AG08395 (cell line): ENCODE measurements around the gene WDR4.
"Not testable (repeated sequence)": the region's sequence is repeated elsewhere in the genome, so short reads cannot be mapped to it uniquely, and the experiment has no call there.

Experiments
- DNase-seq: peaks from one replicate; pipeline ENCODE4 v3.0.0; 2012; ENCODE audit warnings: mixed read lengths, low spot score

The WDR4 gene, protein sequence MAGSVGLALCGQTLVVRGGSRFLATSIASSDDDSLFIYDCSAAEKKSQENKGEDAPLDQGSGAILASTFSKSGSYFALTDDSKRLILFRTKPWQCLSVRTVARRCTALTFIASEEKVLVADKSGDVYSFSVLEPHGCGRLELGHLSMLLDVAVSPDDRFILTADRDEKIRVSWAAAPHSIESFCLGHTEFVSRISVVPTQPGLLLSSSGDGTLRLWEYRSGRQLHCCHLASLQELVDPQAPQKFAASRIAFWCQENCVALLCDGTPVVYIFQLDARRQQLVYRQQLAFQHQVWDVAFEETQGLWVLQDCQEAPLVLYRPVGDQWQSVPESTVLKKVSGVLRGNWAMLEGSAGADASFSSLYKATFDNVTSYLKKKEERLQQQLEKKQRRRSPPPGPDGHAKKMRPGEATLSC

DNA sequence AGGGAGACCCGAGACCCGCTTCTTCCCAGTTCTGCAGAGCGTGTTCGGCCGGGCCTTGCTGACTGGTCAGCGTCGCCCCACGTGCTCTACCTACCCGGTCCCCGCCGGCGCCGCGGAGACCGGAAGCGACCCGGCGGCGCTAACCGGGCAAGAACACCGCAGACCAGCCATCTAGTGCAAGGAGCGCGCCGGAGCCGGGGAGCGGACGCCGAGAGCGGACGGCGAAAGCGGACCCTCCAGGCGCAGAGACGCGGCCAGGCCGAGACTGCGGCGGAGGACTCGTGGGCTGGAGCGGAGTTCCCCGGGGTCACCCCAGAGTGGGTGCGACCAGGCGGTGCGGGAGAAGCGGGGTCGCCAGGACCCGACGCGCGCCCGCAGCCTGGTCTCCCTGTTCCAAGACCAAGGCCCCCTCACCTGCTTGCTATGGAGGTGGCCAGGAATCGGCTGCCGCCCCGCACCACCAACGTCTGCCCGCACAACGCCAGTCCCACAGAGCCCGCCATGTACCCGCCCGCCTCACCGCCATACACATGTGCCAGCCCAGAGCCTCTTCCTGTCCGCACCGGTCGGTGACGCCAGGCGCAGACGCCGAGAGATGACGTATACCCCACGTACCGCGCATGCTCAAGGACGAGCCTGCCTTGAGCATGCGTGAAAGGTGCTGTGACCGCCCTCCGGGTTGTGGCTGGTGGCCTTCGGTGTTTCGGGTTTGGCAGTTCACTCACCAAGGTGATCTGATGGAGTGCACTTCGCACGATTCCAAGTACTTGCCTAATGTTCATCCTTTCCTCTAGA lies at the start of gene WDR4:
Gene WDR4, minus strand, starts transcription at position 547 of the 795 bp plus-strand sequence. Its CDS starts 44 bp downstream, at position 503.
- peak; percentile 100 for DNase-seq

GRCh38 chr21:42927474-42928200 lies 48.3 kb upstream of the WDR4 start:
- not testable (repeated sequence) for DNase-seq

DNA sequence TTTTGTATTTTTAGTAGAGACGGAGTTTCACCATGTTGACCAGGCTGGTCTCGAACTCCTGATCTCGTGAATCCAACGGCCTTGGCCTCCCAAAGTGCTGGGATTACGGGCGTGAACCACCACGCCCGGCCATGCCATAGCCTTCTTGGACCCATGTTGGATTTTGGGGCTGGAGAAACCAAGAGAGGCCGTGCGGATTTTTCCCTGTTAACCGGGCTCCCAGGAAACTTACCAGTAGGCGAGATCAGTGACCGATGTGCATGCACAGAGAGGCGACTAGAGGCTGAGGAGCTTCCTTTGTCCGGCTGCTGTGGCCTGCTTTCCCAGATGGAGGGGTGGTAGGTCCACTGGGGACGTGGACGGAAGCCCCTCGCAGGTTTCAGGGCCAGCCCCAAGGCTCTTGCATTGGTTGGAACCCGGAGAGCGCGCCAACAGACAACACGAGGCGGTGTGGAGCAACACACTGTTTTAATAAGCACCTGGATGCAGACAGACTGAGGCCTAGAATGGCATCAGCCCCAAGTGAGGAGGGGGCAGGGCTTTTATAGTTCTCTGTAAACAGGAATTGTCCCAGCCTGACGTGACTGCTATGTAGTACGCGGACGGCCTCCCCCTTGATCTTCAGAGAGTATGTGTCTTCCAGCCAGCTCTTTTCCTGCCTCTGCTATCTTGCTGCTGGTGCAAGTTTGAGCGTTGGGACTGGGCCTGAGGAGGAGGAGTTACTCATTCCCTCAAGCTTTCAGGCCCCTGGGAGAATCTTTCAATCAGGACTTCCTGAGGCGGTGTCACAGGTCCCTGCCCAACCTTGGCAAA lies 46.0 kb upstream of the WDR4 start, which contains the start of gene ERVH48-1:
Gene ERVH48-1, minus strand, starts transcription at position 517 of the 813 bp plus-strand sequence. CDS start 6,624 bp downstream, outside the sequence.
- DNase-seq: no peak

GRCh38 chr21:42924433-42924751 lies 45.1 kb upstream of the WDR4 start:
- no peak for DNase-seq

DNA sequence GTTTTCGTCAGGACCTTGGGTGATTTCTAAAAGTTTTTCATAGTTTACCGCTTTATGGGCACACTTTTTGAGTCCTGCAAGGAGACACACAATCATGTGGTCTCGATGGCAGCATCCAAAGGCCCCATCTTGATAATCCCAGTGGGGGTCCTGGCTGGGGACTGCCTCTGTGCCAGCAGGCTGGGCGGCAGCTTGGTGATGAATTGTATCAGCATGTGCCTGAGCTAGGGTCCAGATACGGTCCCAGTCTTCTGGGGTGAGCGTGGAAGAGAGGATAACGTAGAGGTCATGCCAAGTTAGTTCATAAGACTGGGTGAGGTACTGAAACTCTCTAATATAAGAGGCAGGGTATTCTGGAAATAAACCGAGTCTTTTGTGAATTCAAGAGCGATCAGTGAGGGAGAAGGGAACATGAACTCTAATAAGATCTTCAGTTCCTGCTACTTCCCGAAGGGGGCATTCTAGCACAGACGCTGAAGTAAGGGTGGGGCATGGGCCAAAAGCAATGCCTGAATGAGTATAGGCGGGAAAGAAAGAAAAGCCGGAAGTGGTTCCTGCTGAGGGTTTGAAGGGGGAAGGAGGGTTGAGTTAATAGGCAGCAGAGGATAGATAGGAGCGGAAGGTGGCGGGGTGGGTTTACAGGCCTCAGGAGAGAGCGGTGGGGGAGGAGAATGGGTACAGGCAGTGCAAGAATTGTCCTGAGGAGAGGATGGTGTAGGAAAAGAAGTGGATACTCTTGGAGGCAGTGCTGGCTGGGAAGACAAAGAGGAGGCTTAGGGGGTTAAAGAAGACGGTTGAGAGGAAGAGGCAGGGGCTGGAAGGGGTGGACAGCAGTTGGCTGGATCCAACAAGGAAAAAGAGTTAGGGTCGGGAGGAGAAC lies 44.5 kb upstream of the WDR4 start:
- DNase-seq: peak; percentile 88

DNA sequence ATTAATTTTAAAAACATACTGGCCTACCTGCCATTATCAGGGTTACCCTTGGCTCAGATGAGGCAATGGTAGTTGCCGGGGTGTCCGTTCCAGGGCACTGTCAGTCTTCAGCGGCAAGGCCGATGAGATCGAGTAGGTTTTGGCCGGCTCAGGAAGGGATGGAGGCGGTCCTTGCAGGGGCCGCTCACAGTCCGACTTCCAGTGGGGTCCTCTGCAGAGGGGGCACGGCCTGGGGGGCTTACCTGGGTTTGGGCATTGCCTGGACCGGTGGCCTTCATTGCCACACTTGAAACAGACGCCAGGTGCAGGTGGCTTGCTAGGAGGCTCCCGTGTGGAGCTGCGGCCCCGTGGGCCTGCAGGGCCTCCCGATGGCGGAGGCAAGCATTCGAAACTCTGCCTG lies 43.6 kb upstream of the WDR4 start:
- no peak for DNase-seq

DNA sequence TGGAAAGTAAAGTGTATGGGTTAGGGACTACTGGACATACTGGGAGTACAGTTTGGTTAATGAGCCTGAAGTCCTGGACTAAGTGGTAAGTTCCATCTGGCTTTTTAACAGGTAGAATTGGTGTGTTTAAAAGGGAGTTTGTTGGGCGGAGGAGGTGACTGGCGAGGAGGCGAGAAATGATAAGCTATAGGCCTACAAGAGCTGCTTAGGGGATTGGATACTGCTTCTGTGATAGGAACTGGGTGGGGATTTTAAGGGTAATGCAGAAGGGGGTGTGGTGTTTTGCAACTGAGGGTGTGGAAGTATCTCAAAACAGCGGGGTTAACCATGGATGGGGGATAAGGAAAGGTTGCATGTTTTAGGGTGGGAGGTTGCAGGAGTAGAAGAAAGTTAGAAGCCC lies 42.6 kb upstream of the WDR4 start:
- no peak for DNase-seq

- no peak for DNase-seq
Observed at GRCh38 chr21:42918291-42918690, 39.0 kb upstream of the WDR4 start.

DNA sequence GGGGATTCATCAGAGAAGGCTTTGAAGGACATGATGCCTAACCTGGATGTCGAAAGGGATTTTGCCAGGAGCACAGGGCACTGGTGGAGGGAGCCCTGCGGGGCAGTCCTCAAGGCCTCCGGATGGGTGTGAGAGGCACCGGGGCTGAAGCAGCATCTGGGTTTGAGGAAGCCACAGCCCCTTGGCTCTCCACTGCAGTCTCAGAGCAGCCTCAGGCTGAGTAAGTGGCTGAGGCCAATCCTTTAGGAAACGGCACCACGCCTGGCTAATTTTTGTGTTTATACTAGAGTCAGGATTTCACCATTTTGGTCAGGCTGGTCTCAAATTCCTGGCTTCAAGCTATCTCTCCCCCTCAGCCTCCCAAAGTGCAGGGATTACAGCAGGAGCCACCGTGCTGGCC lies 34.1 kb upstream of the WDR4 start:
- DNase-seq: no peak

GRCh38 chr21:42911920-42912319 lies 32.6 kb upstream of the WDR4 start:
- DNase-seq: not testable (repeated sequence)

- not testable (repeated sequence) for DNase-seq
Observed at GRCh38 chr21:42908484-42908883, 29.1 kb upstream of the WDR4 start.

- DNase-seq: no peak
Observed at GRCh38 chr21:42906233-42906632, 26.9 kb upstream of the WDR4 start.

DNA sequence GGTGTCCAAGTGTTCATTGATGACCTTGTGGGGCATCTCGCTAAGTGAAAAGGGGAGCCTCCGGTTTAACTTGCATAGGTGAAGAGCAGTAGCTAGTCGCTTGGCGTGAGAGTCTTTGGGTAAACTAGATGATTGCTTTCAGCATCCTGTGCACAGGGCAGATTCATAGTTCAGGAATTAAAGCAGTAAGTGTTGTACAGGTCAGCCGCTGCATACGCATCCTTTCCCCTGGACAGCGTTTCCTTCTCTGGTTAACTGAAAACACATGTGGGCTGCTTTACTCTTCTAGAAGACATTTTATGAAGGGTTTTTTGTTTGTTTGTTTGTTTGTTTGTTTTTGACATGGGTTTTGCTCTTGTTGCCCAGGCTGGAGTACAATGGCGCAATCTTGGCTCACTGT lies 25.9 kb upstream of the WDR4 start:
- no peak for DNase-seq

DNA sequence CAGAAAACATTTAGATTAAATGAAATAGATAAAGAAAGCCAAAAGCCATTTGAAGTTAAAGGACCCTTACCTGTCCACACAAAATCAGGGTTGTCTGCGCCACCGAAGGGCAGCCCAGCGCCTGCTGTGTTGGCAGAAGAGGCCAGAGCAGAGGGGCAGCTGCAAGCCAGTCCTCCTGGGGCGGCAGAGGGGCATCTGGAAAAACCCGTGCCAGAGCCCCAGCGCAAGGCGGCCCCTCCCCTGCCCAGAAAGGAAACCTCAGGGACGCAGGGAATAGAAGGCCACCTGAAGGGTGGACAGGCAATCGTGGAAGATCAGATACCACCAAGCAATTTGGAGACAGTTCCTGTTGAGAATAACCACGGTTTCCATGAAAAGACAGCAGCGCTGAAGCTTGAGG lies 24.5 kb upstream of the WDR4 start:
- DNase-seq: no peak

DNA sequence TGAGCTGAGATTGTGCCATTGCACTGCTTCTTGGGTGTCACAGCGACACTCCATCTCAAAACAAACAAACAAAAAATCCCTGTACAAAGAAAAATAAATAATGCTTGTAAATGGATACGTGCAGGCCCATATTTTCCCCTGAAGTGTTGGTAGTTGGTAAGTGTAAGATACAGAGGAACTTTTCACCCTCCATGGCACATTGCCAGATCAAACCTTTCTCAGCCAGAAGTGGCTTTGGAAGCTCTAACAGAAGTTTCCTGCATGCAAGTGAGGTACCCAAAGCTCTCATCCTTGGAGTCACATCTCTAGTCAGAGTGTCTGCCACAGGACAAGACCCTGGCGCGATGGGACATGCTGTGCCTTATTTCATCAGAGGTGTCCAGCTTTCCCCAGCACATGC lies 21.1 kb upstream of the WDR4 start:
- DNase-seq: no peak

DNA sequence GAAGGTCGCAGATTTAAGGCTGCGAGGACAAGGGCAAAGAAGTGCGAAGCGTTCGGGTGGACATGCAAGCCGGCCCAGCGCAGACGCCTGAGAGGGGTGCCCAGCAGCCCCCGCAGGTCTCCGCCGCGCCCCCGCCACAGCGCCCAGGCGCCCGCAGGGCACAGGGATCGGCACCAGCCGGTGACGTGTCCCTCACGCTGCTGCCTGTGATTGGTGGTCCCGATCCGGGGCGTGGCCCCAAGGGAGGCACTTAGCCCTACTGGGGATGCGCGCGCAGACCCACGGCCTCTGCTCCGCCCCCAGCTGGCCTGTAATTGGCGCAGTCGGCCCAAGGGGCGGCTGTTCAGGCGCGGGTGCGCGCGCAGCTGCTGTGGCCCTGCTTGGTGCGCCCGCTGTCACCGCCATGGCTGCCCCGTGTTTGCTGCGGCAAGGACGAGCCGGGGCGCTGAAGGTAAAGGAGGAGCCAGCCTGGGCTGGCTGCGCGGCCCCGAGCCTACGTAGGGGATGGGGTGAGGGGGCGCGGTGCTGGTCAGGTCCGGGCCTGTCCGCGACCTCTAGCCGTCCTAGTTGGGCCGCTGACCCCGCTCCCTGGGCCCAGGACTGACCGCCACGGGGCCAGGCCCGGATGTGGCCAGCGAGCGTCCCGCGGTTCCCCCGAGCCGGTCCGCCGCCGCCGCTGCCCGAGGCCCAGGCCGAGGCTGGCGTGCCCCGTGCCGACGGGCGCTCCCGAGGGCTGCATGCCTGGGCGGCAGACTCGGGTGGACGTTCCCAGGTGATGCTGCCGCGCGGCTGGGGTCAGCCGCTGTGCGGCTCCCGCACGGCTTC lies 13.8 kb upstream of the WDR4 start, which contains the start of gene NDUFV3:
Gene NDUFV3, plus strand, starts transcription at position 379 of the 825 bp plus-strand sequence. Its CDS starts 25 bp downstream, at position 404.
- DNase-seq: peak; percentile 100

DNA sequence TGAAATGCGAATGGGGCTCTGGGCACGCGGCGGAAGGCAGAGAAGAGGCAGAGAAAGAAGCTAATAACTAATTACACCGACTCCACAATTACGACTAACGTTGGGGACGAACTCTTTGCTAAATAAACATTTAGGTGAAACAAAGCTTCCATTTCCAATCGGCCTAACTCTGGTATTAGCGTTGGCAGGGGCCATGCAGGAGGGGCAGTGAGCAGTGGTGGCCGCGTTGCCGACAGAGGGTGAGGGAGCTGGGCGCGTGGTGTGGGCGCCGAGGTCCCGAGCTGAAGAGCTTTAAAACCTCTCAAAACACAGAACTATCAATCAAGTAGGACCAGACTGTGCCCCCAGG lies 13.2 kb upstream of the WDR4 start:
- no peak for DNase-seq

GRCh38 chr21:42887326-42887725 lies 8.0 kb upstream of the WDR4 start:
- no peak for DNase-seq

DNA sequence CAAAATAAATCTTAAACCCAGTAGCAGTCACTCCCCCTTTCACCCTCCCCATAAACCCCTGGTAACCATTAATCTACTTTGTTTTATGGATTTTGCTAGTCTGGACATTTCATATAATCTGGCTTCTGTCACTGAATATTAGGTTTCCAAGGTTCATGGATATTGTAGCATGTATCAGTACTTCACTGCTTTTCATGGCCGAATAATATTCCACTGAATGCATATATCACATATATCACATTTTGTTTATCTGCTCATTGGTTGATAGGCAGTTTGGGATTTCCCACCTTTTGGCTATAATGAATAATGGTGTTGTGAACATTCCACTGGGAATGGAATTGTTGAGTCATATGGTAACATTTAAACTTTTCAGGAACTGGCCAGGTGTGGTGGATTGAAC lies 4.6 kb upstream of the WDR4 start:
- no peak for DNase-seq

GRCh38 chr21:42880352-42880751 lies 1.0 kb upstream of the WDR4 start:
- DNase-seq: no peak
